NT2/D1 (cell line): ENCODE data around the gene SV2B.

Source experiments
- DNase-seq: peaks from one replicate; pipeline ENCODE4 v3.0.0-alpha.2; 2011; ENCODE audit warnings: low read depth, low spot score
- H3K27me3 ChIP-seq: 2 replicates; pipeline ENCODE4 v1.6.0; 2011; ENCODE audit warnings: mild to moderate bottlenecking; ENCODE audit not compliant: insufficient read length, insufficient read depth
- H3K36me3 ChIP-seq: 2 replicates; pipeline ENCODE4 v1.6.1; 2011; ENCODE audit warnings: mild to moderate bottlenecking, low read length, mixed read lengths; ENCODE audit not compliant: insufficient read depth, insufficient read length
- H3K4me1 ChIP-seq: 2 replicates; pipeline ENCODE4 v1.5.1; 2011; ENCODE audit not compliant: insufficient read depth, insufficient read length
- H3K4me3 ChIP-seq: 2 replicates; pipeline ENCODE4 v1.5.1; 2011; ENCODE audit warnings: low read depth; ENCODE audit not compliant: insufficient read length
- H3K9ac ChIP-seq: 2 replicates; pipeline ENCODE4 v1.6.0; 2011; ENCODE audit warnings: low read depth; ENCODE audit not compliant: insufficient read length
- H3K9me3 ChIP-seq: 2 replicates; pipeline ENCODE4 v1.5.1; 2011; ENCODE audit warnings: mild to moderate bottlenecking, low read length; ENCODE audit not compliant: insufficient read depth
- SUZ12 ChIP-seq: IDR thresholded peaks from 2 replicates; pipeline ENCODE4 v1.6.1; 2011; ENCODE audit not compliant: insufficient read length, insufficient read depth; ENCODE audit errors: extremely low read depth
- YY1 ChIP-seq: IDR thresholded peaks from 2 replicates; pipeline ENCODE4 v1.6.1; 2011; ENCODE audit not compliant: insufficient read length, insufficient read depth
- ZNF274 ChIP-seq: IDR thresholded peaks from 2 replicates; pipeline ENCODE4 v1.6.1; 2011; ENCODE audit warnings: mild to moderate bottlenecking, low read depth, low read length

SV2B gene

DNA sequence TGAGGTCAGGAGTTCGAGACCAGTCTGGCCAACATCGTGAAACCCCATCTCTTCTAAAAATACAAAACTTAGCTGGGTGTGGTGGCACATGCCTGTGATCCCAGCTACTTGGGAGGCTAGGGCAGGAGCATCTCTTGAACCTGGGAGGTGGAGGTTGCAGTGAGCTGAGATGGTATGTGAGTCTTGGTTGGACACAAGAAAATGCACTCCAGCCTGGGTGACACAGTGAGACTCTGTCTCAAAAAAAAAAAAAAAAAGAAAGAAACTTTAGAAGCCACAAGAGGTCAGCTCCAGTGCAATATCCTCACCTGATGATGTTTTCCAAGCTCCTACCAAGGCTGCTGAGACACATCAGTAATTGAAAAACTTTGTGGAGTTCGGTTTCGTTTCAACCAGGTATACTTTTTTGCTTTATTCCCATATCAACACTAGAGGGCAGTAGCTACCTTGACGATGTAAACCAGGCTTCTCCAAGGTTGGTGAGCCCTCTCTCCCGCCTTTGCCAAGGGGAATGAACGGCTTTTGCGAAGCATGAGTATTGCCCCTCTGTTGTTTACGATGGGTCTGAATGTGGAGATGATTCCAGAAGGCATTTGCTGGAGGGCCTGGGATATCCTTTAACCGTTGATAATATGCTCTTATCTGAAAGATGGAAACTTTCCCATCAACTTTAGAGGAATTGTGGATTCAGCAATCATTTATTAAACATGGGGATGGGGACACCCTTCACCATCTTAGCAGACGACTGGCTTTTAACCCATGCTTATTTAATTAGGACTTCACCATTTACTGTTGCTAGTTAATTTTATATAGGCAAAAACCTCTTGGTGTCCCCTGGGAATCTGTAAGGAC is 202.8 kb downstream of the SV2B start:
- Histone ChIP-seq H3K9ac (no peak overlapping the region), H3K9me3 (no peaks in the 10 kb centered on the region), H3K27me3 (peaks cover 20% of the 10 kb centered on the region), H3K36me3 (no peaks in the 10 kb centered on the region), H3K4me1 (peaks cover 2% of the 10 kb centered on the region), H3K4me3 (no peak overlapping the region)
- DNase-seq, result peak; percentile 67
- TF ChIP-seq SUZ12, result no peak
- no peak for TF ChIP-seq YY1
- no peak for TF ChIP-seq ZNF274

DNA sequence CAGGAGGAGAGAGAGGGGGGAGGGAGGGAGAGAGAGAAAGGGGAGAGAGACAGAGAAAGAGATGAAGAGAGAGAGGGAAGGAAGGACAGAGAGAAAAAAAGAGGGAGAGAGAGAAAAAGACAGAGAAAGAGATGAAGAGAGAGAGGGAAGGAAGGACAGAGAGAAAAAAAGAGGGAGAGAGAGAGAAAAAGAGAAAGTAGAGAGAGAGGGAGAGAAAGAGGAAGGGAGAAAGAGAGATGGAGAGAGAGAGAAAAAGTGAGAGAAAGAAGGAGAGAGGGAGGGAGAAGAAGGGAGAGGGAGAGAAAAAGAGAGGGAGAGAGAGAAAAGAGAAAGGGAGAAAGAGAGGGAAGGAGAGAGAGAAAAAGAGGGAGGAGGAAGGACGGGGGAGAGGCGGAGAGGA is 204.2 kb downstream of the SV2B start:
- DNase-seq, result no peak
- Histone ChIP-seq H3K27me3 (peaks cover 20% of the 10 kb centered on the region), H3K4me1 (peaks cover 2% of the 10 kb centered on the region), H3K9me3 (no peaks in the 10 kb centered on the region), H3K36me3 (no peaks in the 10 kb centered on the region), H3K4me3 (no peak overlapping the region), H3K9ac (no peak overlapping the region)
- TF ChIP-seq ZNF274 (no peak), SUZ12 (no peak), YY1 (no peak)

DNA sequence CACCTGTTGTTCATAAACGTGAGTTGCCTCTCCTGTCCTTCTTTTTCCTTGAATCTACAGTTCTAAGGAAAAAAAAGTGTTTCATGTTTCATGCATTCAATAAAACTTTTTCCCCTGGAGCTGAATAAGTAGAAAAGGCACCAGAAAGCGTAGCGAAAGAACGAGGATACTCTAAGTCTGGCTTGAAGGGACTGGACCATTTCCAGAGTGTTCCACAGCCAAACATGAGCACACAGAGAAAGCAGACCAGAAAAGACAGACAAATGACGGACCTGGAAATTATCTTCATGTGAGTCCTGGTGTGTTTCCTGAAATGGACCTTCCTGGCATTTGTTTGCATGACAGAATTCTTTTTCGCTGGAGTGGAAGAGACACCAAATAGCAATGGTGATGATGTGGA is 204.7 kb downstream of the SV2B start:
- Histone ChIP-seq H3K9ac (no peak overlapping the region), H3K36me3 (no peaks in the 10 kb centered on the region), H3K4me3 (no peak overlapping the region), H3K9me3 (no peaks in the 10 kb centered on the region), H3K4me1 (peaks cover 2% of the 10 kb centered on the region), H3K27me3 (peaks cover 20% of the 10 kb centered on the region)
- TF ChIP-seq SUZ12, result no peak
- no peak for TF ChIP-seq YY1
- no peak for TF ChIP-seq ZNF274
- no peak for DNase-seq

DNA sequence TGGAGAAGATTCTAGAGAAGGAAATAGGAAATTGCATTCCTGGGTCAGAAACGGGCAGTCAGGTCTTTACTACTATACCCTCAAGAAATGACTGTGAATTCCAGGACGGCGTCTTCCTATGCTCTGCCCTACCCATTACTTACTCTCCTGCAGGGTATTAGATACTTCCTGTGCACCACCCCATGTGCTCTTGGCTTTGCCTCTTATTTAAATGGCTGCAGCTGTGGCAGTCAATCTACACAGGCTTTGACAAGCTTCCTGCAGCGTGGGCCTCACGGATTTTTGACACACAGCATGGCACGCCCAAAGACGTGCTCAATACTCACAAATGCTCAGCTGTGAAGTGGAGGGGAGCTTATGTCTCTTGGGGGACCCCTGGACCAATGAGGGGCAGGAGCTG is 206.1 kb downstream of the SV2B start:
- DNase-seq, result no peak

DNA sequence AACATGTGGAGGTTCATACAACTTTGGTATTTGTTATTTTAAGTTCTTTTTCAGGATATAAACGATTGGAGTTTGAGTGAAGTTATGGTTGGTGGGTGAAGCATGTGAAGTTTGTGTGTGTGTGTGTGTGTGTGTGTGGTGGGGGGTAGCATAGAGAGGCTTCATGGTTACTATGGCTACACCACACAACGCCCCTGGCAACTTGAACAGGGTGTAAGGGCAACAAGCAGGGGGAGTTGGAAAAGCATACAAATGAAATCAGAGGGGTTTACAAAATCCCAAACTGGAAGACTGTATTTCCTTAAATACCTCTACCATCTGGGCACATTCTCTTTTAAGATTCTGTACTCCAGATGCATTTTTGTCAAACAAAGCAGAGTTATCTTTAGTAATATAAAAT is 207.5 kb downstream of the SV2B start:
- no peak overlapping the region for H3K4me3 ChIP-seq
- H3K9ac ChIP-seq, result no peak overlapping the region
- DNase-seq, result no peak
- H3K9me3 ChIP-seq, result no peaks in the 10 kb centered on the region
- peaks cover 2% of the 10 kb centered on the region for H3K4me1 ChIP-seq
- TF ChIP-seq YY1 (no peak), ZNF274 (no peak), SUZ12 (no peak)
- H3K36me3 ChIP-seq, result no peaks in the 10 kb centered on the region
- peaks cover 20% of the 10 kb centered on the region for H3K27me3 ChIP-seq

More for the DNA sequence above, 206.1 kb downstream of the SV2B start:
- Histone ChIP-seq H3K4me3 (no peak overlapping the region), H3K9me3 (no peaks in the 10 kb centered on the region), H3K4me1 (peaks cover 2% of the 10 kb centered on the region), H3K27me3 (peaks cover 20% of the 10 kb centered on the region), H3K9ac (no peak overlapping the region), H3K36me3 (no peaks in the 10 kb centered on the region)
- TF ChIP-seq ZNF274, result no peak
- no peak for TF ChIP-seq YY1
- TF ChIP-seq SUZ12, result no peak

DNA sequence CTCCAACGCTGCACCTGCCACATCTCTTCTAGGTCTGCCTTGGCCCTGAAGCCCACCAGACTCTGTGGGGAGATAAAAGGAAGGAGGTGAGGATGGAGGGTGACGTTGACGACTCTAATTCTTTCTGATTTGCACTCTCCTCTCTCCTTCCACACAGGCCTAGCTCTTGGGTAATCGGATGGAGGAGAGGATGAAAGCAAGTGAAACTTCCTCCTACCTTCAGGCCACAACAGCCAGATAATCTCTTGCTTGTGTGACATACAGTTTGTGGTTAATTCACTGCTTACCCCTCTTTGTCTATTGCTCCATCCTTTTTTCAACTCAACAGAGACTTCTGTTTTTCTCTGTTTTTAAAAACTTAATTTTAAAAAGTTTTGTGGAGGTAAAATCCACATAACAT is 208.1 kb downstream of the SV2B start:
- no peak overlapping the region for H3K4me3 ChIP-seq
- no peak for TF ChIP-seq SUZ12
- no peak for TF ChIP-seq YY1
- no peak for TF ChIP-seq ZNF274
- H3K4me1 ChIP-seq, result peaks cover 2% of the 10 kb centered on the region
- H3K27me3 ChIP-seq, result peaks cover 16% of the 10 kb centered on the region
- H3K36me3 ChIP-seq, result no peaks in the 10 kb centered on the region
- no peak overlapping the region for H3K9ac ChIP-seq
- no peak for DNase-seq
- H3K9me3 ChIP-seq, result no peaks in the 10 kb centered on the region

DNA sequence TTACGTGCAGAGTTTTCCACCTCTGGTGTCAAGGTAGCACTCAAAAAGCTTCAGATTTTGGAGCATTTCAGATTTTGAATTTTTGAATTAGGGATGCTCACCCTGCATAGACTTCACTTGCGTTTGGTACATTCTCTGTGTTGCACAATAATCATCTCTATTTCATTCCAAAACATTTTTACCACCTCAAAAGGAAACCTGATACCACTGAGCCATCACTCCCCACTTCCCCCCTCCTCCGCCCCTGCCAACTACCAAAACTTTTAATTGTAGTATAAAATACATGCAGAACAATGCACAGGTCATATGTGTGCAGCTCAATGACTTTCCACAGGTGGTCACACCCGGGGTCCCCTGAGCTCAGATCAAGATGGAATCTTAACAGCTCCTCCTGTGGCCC is 208.8 kb downstream of the SV2B start:
- H3K4me3 ChIP-seq, result no peak overlapping the region

More for the DNA sequence above, 208.8 kb downstream of the SV2B start:
- H3K27me3 ChIP-seq, result peaks cover 10% of the 10 kb centered on the region
- no peak for DNase-seq
- H3K36me3 ChIP-seq, result no peaks in the 10 kb centered on the region
- no peak overlapping the region for H3K9ac ChIP-seq
- no peak for TF ChIP-seq YY1
- TF ChIP-seq SUZ12, result no peak
- no peak for TF ChIP-seq ZNF274
- H3K4me1 ChIP-seq, result peaks cover 2% of the 10 kb centered on the region
- H3K9me3 ChIP-seq, result no peaks in the 10 kb centered on the region
